ENCODE data around the gene ZNF488.

Gene ZNF488

GRCh38 chr10:47332371-47332770, 51.7 kb downstream of the ZNF488 start:
- no peak for DNase-seq (ENCODE audit: low read depth, low spot score)

GRCh38 chr10:47331954-47332353, 52.1 kb downstream of the ZNF488 start:
- peak; percentile 48 for DNase-seq (ENCODE audit: low read depth, low spot score)

- no peak for DNase-seq (ENCODE audit: low read depth, low spot score)
Observed at GRCh38 chr10:47331491-47331890, 52.6 kb downstream of the ZNF488 start.

GRCh38 chr10:47330804-47331203, 53.3 kb downstream of the ZNF488 start:
- DNase-seq (ENCODE audit: low read depth, low spot score) = no peak

GRCh38 chr10:47330366-47330765, 53.7 kb downstream of the ZNF488 start:
- DNase-seq (ENCODE audit: low read depth, low spot score) = no peak

- DNase-seq (ENCODE audit: low read depth, low spot score) = no peak
Observed at GRCh38 chr10:47329855-47330254, 54.2 kb downstream of the ZNF488 start.

GRCh38 chr10:47326927-47327330, 57.2 kb downstream of the ZNF488 start:
- DNase-seq (ENCODE audit: low read depth, low spot score) = no peak

- no peak for DNase-seq (ENCODE audit: low read depth, low spot score)
Observed at GRCh38 chr10:47326306-47326926, 57.7 kb downstream of the ZNF488 start.

- DNase-seq (ENCODE audit: low read depth, low spot score) = no peak
Observed at GRCh38 chr10:47325303-47326291, 58.5 kb downstream of the ZNF488 start.

- no peak for DNase-seq (ENCODE audit: low read depth, low spot score)
Observed at GRCh38 chr10:47323636-47324296, 60.3 kb downstream of the ZNF488 start.

GRCh38 chr10:47323087-47323486, 61.0 kb downstream of the ZNF488 start:
- DNase-seq (ENCODE audit: low read depth, low spot score) = no peak

- DNase-seq (ENCODE audit: low read depth, low spot score) = no peak
Observed at GRCh38 chr10:47322300-47323061, 61.6 kb downstream of the ZNF488 start, which contains the start of gene GDF2. Gene GDF2, plus strand, starts transcription at chr10:47322454. Its CDS starts 215 bp downstream, at chr10:47322669.

GRCh38 chr10:47321521-47322195, 62.4 kb downstream of the ZNF488 start:
- no peak for DNase-seq (ENCODE audit: low read depth, low spot score)

- no peak for DNase-seq (ENCODE audit: low read depth, low spot score)
Observed at GRCh38 chr10:47320812-47321211, 63.3 kb downstream of the ZNF488 start.

- DNase-seq (ENCODE audit: low read depth, low spot score) = no peak
Observed at GRCh38 chr10:47319784-47320183, 64.3 kb downstream of the ZNF488 start.

GRCh38 chr10:47318706-47319105, 65.4 kb downstream of the ZNF488 start:
- DNase-seq (ENCODE audit: low read depth, low spot score) = no peak

GRCh38 chr10:47317251-47317650, 66.8 kb downstream of the ZNF488 start:
- DNase-seq (ENCODE audit: low read depth, low spot score) = no peak

GRCh38 chr10:47316131-47316530, 68.0 kb downstream of the ZNF488 start:
- DNase-seq (ENCODE audit: low read depth, low spot score) = no peak
